ENCODE data around the gene TGFBR3. TPM values are rescaled to one million over a fixed set of nuclear protein-coding genes. Genes with fewer than 3 reads are reported as not detected.

The TGFBR3 gene
- total and polyA plus RNA-seq, 8 donors, result 6.0 to 34.8 (median 21.4) TPM

GRCh38 chr1:91717839-91718238 lies 168.1 kb downstream of the TGFBR3 start:
- H3K9me3 ChIP-seq, result no peaks in the 10 kb centered on the region
- TF ChIP-seq, protein P1, sequence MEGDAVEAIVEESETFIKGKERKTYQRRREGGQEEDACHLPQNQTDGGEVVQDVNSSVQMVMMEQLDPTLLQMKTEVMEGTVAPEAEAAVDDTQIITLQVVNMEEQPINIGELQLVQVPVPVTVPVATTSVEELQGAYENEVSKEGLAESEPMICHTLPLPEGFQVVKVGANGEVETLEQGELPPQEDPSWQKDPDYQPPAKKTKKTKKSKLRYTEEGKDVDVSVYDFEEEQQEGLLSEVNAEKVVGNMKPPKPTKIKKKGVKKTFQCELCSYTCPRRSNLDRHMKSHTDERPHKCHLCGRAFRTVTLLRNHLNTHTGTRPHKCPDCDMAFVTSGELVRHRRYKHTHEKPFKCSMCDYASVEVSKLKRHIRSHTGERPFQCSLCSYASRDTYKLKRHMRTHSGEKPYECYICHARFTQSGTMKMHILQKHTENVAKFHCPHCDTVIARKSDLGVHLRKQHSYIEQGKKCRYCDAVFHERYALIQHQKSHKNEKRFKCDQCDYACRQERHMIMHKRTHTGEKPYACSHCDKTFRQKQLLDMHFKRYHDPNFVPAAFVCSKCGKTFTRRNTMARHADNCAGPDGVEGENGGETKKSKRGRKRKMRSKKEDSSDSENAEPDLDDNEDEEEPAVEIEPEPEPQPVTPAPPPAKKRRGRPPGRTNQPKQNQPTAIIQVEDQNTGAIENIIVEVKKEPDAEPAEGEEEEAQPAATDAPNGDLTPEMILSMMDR (IDR thresholded peaks at IDR 0.05), result no peak
- 54 to 59% methylated on average over 2 of the region's 2 CpGs for WGBS, 2 donors
- no peak overlapping the region for H3K27ac ChIP-seq
- ATAC-seq, result no peak
- peaks cover 0 to 7% (median 0%) of the 10 kb centered on the region in 3 donors for H3K36me3 ChIP-seq
- no peak overlapping the region for H3K4me3 ChIP-seq
- no peaks in the 10 kb centered on the region for H3K27me3 ChIP-seq
- peaks cover 0 to 4% (median 0%) of the 10 kb centered on the region in 3 donors for H3K4me1 ChIP-seq
- no peak for DNase-seq
- FAIRE-seq, result no peak
- intact Hi-C loops (cut with DNase I), result no loop called here

DNA sequence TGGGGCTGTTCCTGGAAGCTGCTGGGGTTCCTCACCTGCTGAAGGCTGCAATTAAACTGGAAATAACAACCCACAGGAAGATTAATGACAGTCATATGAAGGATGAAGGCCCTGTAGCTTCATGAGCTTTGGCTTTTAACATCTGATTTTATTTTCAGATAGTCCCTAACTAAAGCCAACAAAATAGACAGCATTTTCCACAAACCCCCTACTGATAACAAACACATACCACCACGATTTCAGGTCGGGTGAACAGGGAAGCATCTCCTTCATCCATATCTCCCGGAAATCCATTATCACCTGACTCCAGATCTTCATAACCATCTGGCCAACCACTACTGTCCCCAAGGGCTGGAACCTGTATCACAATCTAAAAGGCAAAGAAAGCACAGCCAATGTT lies 169.6 kb downstream of the TGFBR3 start:
- H3K27ac ChIP-seq, result no peak overlapping the region
- no peak overlapping the region for H3K4me3 ChIP-seq
- intact Hi-C loops (cut with DNase I), result no loop called here
- 77 to 87% methylated on average over 3 of the region's 3 CpGs for WGBS, 2 donors
- DNase-seq, result no peak
- TF ChIP-seq, protein P1 (IDR thresholded peaks at IDR 0.05), result no peak
- H3K27me3 ChIP-seq, result no peaks in the 10 kb centered on the region
- peaks cover 0 to 7% (median 0%) of the 10 kb centered on the region in 3 donors for H3K36me3 ChIP-seq
- H3K9me3 ChIP-seq, result no peaks in the 10 kb centered on the region
- no peak for ATAC-seq
- FAIRE-seq, result no peak
- peaks cover 0 to 4% (median 0%) of the 10 kb centered on the region in 3 donors for H3K4me1 ChIP-seq

- H3K9me3 ChIP-seq, result no peaks in the 10 kb centered on the region
- TF ChIP-seq, protein P1 (IDR thresholded peaks at IDR 0.05), result no peak
- H3K4me1 ChIP-seq, result peaks cover 0 to 4% (median 0%) of the 10 kb centered on the region in 3 donors
- peaks cover 0 to 7% (median 0%) of the 10 kb centered on the region in 3 donors for H3K36me3 ChIP-seq
- DNase-seq (no peak), FAIRE-seq (no peak), ATAC-seq (no peak)
- 94 to 95% methylated on average over 2 of the region's 2 CpGs for WGBS, 2 donors
- intact Hi-C loops (cut with DNase I), result no loop called here
- no peak overlapping the region for H3K27ac ChIP-seq
- no peaks in the 10 kb centered on the region for H3K27me3 ChIP-seq
- no peak overlapping the region for H3K4me3 ChIP-seq
These were observed 170.4 kb downstream of the TGFBR3 start for GRCh38 chr1:91715416-91716000.

DNA sequence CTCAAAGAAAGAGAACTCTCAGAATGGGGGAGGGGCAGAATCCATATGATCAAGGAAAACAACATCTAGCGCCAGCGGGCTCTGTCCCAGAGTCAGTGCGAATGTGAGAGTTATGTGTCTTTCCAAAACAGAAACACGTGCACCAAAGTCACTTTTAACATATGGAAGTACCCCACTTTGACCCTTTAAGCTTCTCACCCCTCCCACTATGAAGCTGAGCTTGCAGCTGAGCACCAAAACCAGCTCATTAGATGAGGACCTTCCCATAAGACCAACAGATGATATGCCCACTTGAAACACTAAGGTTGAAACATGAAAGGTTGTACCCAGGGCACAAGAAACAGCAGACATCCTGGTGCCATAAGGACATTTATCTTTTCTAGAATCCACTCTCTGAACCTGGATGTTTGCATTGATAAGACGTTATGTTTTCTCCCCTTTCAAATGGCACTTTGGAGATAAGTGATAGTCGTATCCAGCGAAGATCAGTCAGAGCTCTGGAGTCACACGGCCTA lies 171.0 kb downstream of the TGFBR3 start:
- ATAC-seq, result no peak
- Histone ChIP-seq H3K9me3 (no peaks in the 10 kb centered on the region), H3K27me3 (no peaks in the 10 kb centered on the region), H3K4me3 (no peak overlapping the region), H3K27ac (no peak overlapping the region), H3K36me3 (peaks cover 0 to 7% (median 0%) of the 10 kb centered on the region in 3 donors), H3K4me1 (peaks cover 0 to 4% (median 0%) of the 10 kb centered on the region in 3 donors)
- no peak for DNase-seq
- WGBS, 2 donors, result 85 to 87% methylated on average over 8 of the region's 8 CpGs
- FAIRE-seq, result no peak
- intact Hi-C loops (cut with DNase I), result no loop called here
- TF ChIP-seq, protein P1 (IDR thresholded peaks at IDR 0.05), result no peak

Data from pancreas (tissue), 10 donors.